Fibroblast of pulmonary artery (primary cell): ENCODE data around the gene TST.

Source experiments
- DNase-seq: peaks from one replicate; pipeline ENCODE4 v3.0.0-alpha.2; 2010; ENCODE audit warnings: low read depth
- H3K4me3 ChIP-seq: replicated peaks from 2 replicates; pipeline ENCODE4 v1.5.1; 2011; ENCODE audit warnings: low read depth, mild to moderate bottlenecking, control low read depth, low read length, moderate library complexity
- TF ChIP-seq, protein P1 (sequence below): IDR thresholded peaks from 2 replicates; pipeline ENCODE4 v1.5.1; 2011; ENCODE audit warnings: mild to moderate bottlenecking, control low read depth, low read length, inconsistent platforms; ENCODE audit errors: missing control alignments

TST gene

DNA sequence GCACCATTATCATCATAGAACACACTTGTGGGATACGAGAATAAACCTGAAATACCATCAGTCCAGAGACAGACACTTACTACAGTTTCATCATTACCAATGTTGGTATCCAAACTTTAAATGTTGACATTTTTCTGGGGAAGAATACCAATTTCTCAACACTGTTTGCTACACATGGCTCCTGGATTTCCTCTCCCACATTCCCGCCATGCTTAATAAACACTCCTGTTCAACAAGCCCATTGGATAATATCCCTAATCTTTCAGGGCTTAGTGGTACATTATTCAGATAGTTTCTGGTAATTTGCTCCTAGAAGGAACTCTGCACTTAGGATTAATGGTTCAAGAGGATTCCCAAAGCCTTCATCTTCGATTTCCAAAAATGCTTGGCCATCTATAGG is 57.6 kb downstream of the TST start:
- peak; percentile 27 for DNase-seq
- TF ChIP-seq, protein P1, sequence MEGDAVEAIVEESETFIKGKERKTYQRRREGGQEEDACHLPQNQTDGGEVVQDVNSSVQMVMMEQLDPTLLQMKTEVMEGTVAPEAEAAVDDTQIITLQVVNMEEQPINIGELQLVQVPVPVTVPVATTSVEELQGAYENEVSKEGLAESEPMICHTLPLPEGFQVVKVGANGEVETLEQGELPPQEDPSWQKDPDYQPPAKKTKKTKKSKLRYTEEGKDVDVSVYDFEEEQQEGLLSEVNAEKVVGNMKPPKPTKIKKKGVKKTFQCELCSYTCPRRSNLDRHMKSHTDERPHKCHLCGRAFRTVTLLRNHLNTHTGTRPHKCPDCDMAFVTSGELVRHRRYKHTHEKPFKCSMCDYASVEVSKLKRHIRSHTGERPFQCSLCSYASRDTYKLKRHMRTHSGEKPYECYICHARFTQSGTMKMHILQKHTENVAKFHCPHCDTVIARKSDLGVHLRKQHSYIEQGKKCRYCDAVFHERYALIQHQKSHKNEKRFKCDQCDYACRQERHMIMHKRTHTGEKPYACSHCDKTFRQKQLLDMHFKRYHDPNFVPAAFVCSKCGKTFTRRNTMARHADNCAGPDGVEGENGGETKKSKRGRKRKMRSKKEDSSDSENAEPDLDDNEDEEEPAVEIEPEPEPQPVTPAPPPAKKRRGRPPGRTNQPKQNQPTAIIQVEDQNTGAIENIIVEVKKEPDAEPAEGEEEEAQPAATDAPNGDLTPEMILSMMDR = no peak
- no peak overlapping the region for H3K4me3 ChIP-seq
